BJ (cell line): ENCODE measurements around the gene BORCS5. TPM values are rescaled to one million over a fixed set of nuclear protein-coding genes. Genes with fewer than 3 reads are reported as not detected.
"Not testable (repeated sequence)": the region's sequence is repeated elsewhere in the genome, so short reads cannot be mapped to it uniquely, and the experiment has no call there.

Experiments
- CTCF ChIA-PET: fragments of 350-600 bp; formaldehyde crosslinking; extraction: SDS; loops from one replicate; lab custom pipeline; 2021; ENCODE audit warnings: antibody characterized with exemption, inconsistent platforms; lab: Yijun Ruan, JAX
- POLR2A ChIA-PET: fragments of 300-600 bp; sonication (Branson Sonifier 250); formaldehyde crosslinking; extraction: SDS; loops from one replicate; lab custom pipeline; 2021; ENCODE audit warnings: antibody characterized with exemption; lab: Charles Lee
- DNase-seq: peaks from one replicate; pipeline ENCODE4 v3.0.0-alpha.2; 2011; ENCODE audit warnings: low read depth
- H3K27me3 ChIP-seq: 2 replicates; pipeline ENCODE4 v1.6.0; 2011; ENCODE audit warnings: low read length; ENCODE audit not compliant: control insufficient read depth, insufficient read depth
- H3K36me3 ChIP-seq: 2 replicates; pipeline ENCODE4 v1.5.1; 2011; ENCODE audit warnings: low read length; ENCODE audit not compliant: control insufficient read depth, insufficient read depth
- H3K4me3 ChIP-seq: 2 replicates; pipeline ENCODE4 v1.5.1; 2011; ENCODE audit warnings: low read depth, mild to moderate bottlenecking, control low read depth, low read length
- CTCF ChIP-seq: IDR thresholded peaks from 2 replicates; pipeline ENCODE4 v1.5.1; 2011; ENCODE audit warnings: low read depth, mild to moderate bottlenecking, control low read depth, inconsistent platforms, low read length, moderate library complexity; ENCODE audit not compliant: insufficient read depth
- polyA plus RNA-seq: library from polyadenylated mRNA; depleted of rRNA; stranded (reverse); fragments of >200 nt; gene quantifications from 2 replicates; pipeline ENCODE4 v1.2.3, GENCODE V29; 2011

The BORCS5 gene
- polyA plus RNA-seq, 1 experiment = 11.9 TPM

- DNase-seq = no peak
- H3K4me3 ChIP-seq = no peak overlapping the region
- ChIA-PET CTCF (interaction anchor here (0.6 kb wide), 1 partner anchor 43 kb away, joined by 3 read pairs; no protein-coding TSS in a partner anchor), POLR2A (interaction anchor here (0.6 kb wide), 1 partner anchor 206 kb away, joined by 3 read pairs; no protein-coding TSS in a partner anchor)
- H3K27me3 ChIP-seq = no peaks in the 10 kb centered on the region
- TF ChIP-seq CTCF = no peak
- no peaks in the 10 kb centered on the region for H3K36me3 ChIP-seq
Observed at GRCh38 chr12:12406762-12407161, 49.9 kb downstream of the BORCS5 start.

- Histone ChIP-seq H3K4me3 (no peak overlapping the region), H3K36me3 (no peaks in the 10 kb centered on the region), H3K27me3 (no peaks in the 10 kb centered on the region)
- ChIA-PET CTCF (no interaction called here), POLR2A (no interaction called here)
- TF ChIP-seq CTCF = no peak
- DNase-seq = no peak
Observed at GRCh38 chr12:12408265-12408690, 51.4 kb downstream of the BORCS5 start.

- CTCF ChIA-PET, H3K4me3 ChIP-seq, H3K27me3 ChIP-seq, H3K36me3 ChIP-seq, DNase-seq, POLR2A ChIA-PET: not testable (repeated sequence)
Observed at GRCh38 chr12:12409337-12409736, 52.5 kb downstream of the BORCS5 start.

DNA sequence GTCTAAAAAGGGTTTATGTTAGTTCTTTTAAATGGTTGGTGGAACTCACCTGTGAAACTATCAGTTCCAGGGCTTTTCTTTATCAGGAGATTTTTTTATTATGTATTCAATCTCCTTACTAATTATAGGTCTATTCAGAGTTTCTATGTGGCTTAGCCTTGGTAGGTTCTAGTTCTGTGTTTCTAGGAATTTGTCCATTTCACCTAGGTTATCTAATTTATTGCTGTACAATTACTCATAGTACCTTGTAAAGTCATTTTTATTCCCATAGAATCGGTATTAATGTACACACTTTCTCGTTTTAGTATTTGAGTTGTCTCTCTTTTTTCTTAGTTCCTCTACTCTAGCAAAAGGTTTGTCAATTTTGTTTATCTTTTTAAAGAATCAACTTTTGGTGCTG, 59.0 kb downstream of the BORCS5 start:
- CTCF ChIA-PET = no interaction called here

GRCh38 chr12:12419165-12419564, 62.3 kb downstream of the BORCS5 start:
- CTCF ChIA-PET = interaction anchor here (1.4 kb wide), 1 partner anchor 10 kb away, joined by 3 read pairs; no protein-coding TSS in a partner anchor
- H3K27me3 ChIP-seq, H3K4me3 ChIP-seq, DNase-seq, H3K36me3 ChIP-seq, POLR2A ChIA-PET: not testable (repeated sequence)

More for the DNA sequence above, 59.0 kb downstream of the BORCS5 start:
- H3K27me3 ChIP-seq = no peaks in the 10 kb centered on the region
- no peak for DNase-seq
- H3K4me3 ChIP-seq = no peak overlapping the region
- no peak for TF ChIP-seq CTCF
- POLR2A ChIA-PET = no interaction called here
- H3K36me3 ChIP-seq = no peaks in the 10 kb centered on the region

GRCh38 chr12:12423367-12423766, 66.5 kb downstream of the BORCS5 start:
- Histone ChIP-seq H3K36me3 (no peaks in the 10 kb centered on the region), H3K4me3 (no peak overlapping the region), H3K27me3 (no peaks in the 10 kb centered on the region)
- CTCF ChIA-PET = no interaction called here
- no peak for DNase-seq
- no peak for TF ChIP-seq CTCF
- POLR2A ChIA-PET = no interaction called here
